HepG2 (cell line): Measurements from ENCODE around the gene UCKL1. TPM values are rescaled to one million over a fixed set of nuclear protein-coding genes. Genes with fewer than 3 reads are reported as not detected.

Experiments used
- AFF4 ChIP-seq: sonication (generic); formaldehyde crosslinking; IDR thresholded peaks from 2 replicates; pipeline ENCODE4 v1.4.0; 2020; ENCODE audit warnings: missing genetic modification reagents
- DRAP1 ChIP-seq: IDR thresholded peaks from 2 replicates; pipeline ENCODE4 v1.6.1; 2016; ENCODE audit warnings: missing genetic modification reagents, missing compliant biosample characterization
- FOXA3 ChIP-seq: IDR thresholded peaks from 2 replicates; pipeline ENCODE4 v1.6.1; 2016; ENCODE audit warnings: missing genetic modification reagents, missing compliant biosample characterization
- HES4 ChIP-seq: sonication (generic); formaldehyde crosslinking; IDR thresholded peaks from 2 replicates; pipeline ENCODE4 v1.9.0; 2021; ENCODE audit warnings: mild to moderate bottlenecking, missing genetic modification reagents, borderline replicate concordance
- HOXA7 ChIP-seq: sonication (generic); formaldehyde crosslinking; IDR thresholded peaks from 2 replicates; pipeline ENCODE4 v1.8.1; 2022; ENCODE audit warnings: mild to moderate bottlenecking, missing genetic modification reagents, moderate library complexity
- NR2F1 ChIP-seq, 2 experiments: fragments of 450-650 bp in 1 of 2; formaldehyde crosslinking in 1 of 2; IDR thresholded peaks; 2 replicates each; pipeline versions ENCODE4 v1.5.0 to v1.6.1; 2016 to 2020; ENCODE audit warnings: mild to moderate bottlenecking in 1 of 2, missing compliant biosample characterization in 1 of 2, missing genetic modification reagents in 1 of 2, moderate library complexity in 1 of 2
- RARG ChIP-seq: sonication (generic); formaldehyde crosslinking; IDR thresholded peaks from 2 replicates; pipeline ENCODE4 v1.4.0; 2020; ENCODE audit warnings: low read depth, mild to moderate bottlenecking, missing genetic modification reagents
- RNF219 ChIP-seq: sonication (generic); formaldehyde crosslinking; IDR thresholded peaks from 2 replicates; pipeline ENCODE4 v1.5.0; 2020; ENCODE audit warnings: mild to moderate bottlenecking, missing genetic modification reagents
- ZBTB14 ChIP-seq: sonication (generic); formaldehyde crosslinking; IDR thresholded peaks from 2 replicates; pipeline ENCODE4 v1.4.0; 2020; ENCODE audit warnings: missing genetic modification reagents
- ZHX1 ChIP-seq: sonication (generic); formaldehyde crosslinking; IDR thresholded peaks from 2 replicates; pipeline ENCODE4 v1.8.1; 2022; ENCODE audit warnings: low read depth, mild to moderate bottlenecking, missing genetic modification reagents
- ZNF180 ChIP-seq: sonication (generic); formaldehyde crosslinking; IDR thresholded peaks from 2 replicates; pipeline ENCODE4 v1.4.0; 2020; ENCODE audit warnings: low read depth, missing genetic modification reagents, borderline replicate concordance
- ZNF276 ChIP-seq: sonication (generic); formaldehyde crosslinking; IDR thresholded peaks from 2 replicates; pipeline ENCODE4 v1.4.0; 2020; ENCODE audit warnings: mild to moderate bottlenecking, low read depth, missing genetic modification reagents
- ZNF577 ChIP-seq: sonication (generic); formaldehyde crosslinking; IDR thresholded peaks from 2 replicates; pipeline ENCODE4 v1.4.0; 2020; ENCODE audit warnings: mild to moderate bottlenecking, low read depth, missing genetic modification reagents, borderline replicate concordance
- ZNF580 ChIP-seq: IDR thresholded peaks from 2 replicates; pipeline ENCODE4 v1.6.1; 2016; ENCODE audit warnings: low read depth, borderline replicate concordance
- polyA plus RNA-seq, 8 experiments: library from polyadenylated mRNA; depleted of rRNA in 3 of 8; stranded (reverse) in 7 of 8; unstranded in 1 of 8; fragments of >200 nt; fragmentation: Illumina TruSeq in 4 of 8; extraction: Trizol in 4 of 8; gene quantifications; 2 replicates each; pipeline versions ENCODE4 v1.2.1 to v1.2.3, GENCODE V29; 2011 to 2016; ENCODE audit warnings: low read depth in 4 of 8, missing spikeins in 1 of 8, mixed read lengths in 1 of 8; ENCODE audit not compliant: insufficient read depth in 1 of 8
- total RNA-seq, 5 experiments: library from RNA; depleted of rRNA; stranded (reverse); fragments of >200 nt; fragmentation: Illumina TruSeq; extraction: Trizol; gene quantifications; 2 replicates each; pipeline ENCODE4 v1.2.3, GENCODE V29; 2016; ENCODE audit warnings: low read depth in 1 of 5

Gene UCKL1
- total and polyA plus RNA-seq, 2 of the 13 experiments (the other 11 are each of a cell fraction or from before 2014, with no cell fraction given) = 50.2 to 126 TPM

- TF ChIP-seq HES4 (CRISPR knock-in tag) (peak; percentile 49; the same call in 1 of the 2 replicates), DRAP1 (peak; percentile 97), NR2F1 (CRISPR knock-in tag; IDR thresholded peaks at IDR 0.05) (no peak; a peak in 1 of 4 replicates), ZNF580 (peak; percentile 96), ZNF180 (CRISPR knock-in tag) (peak; percentile 95; the same call in 1 of the 2 replicates), RARG (CRISPR knock-in tag) (no peak), HOXA7 (CRISPR knock-in tag) (no peak), ZBTB14 (CRISPR knock-in tag) (no peak), ZNF577 (CRISPR knock-in tag) (no peak), FOXA3 (CRISPR knock-in tag) (peak; percentile 65), ZNF276 (no peak), AFF4 (CRISPR knock-in tag) (no peak; the same call in 1 of the 2 replicates), ZHX1 (0 out of 2 replicates have a peak, but pooled peaks have one; percentile 5), RNF219 (CRISPR knock-in tag) (no peak)
Observed at GRCh38 chr20:63957004-63957689, 931 bp upstream of the UCKL1 start (continued).
